ENCODE data around the gene LHX8.

- TF ChIP-seq POLR2AphosphoS5 (IDR thresholded peaks at IDR 0.05) (no peak), POLR2A (IDR thresholded peaks at IDR 0.05) (no peak)
Measured at GRCh38 chr1:75198163-75198562, 64.0 kb downstream of the LHX8 start.
